GM12878 (cell line): ENCODE results near the gene ZKSCAN2. TPM values are rescaled to one million over a fixed set of nuclear protein-coding genes. Genes with fewer than 3 reads are reported as not detected.

Experiments used
- ATAC-seq: fragments of 200-7000 bp; cut with Tn5 transposase; 3 replicates; pipeline ENCODE4 v1.9.1; 2020; ENCODE audit warnings: mild to moderate bottlenecking, moderate library complexity
- BruUV-seq: library from RNA; stranded (reverse); fragments of 400-500 nt; replicated peaks from 2 replicates; lab custom pipeline; 2021; lab: Mats Ljungman, UMichigan
- CTCF ChIA-PET: fragments of 300-600 bp; sonication (Branson Sonifier 250); formaldehyde crosslinking; extraction: SDS; loops from one replicate; lab custom pipeline; 2021; ENCODE audit warnings: inconsistent platforms; lab: Yijun Ruan, JAX
- POLR2A ChIA-PET: fragments of 350-600 bp; formaldehyde crosslinking; extraction: SDS; loops from one replicate; lab custom pipeline; 2021; ENCODE audit warnings: inconsistent platforms; lab: Charles Lee
- RAD21 ChIA-PET: fragments of 300-600 bp; sonication (Branson Sonifier 250); formaldehyde crosslinking; loops from one replicate; lab custom pipeline; 2023; ENCODE audit warnings: antibody characterized with exemption; ENCODE audit not compliant: unreplicated experiment; lab: Charles Lee
- SMC1A ChIA-PET: fragments of 300-600 bp; sonication (Branson Sonifier 250); formaldehyde crosslinking; loops from one replicate; lab custom pipeline; 2023; ENCODE audit not compliant: unreplicated experiment, uncharacterized antibody; lab: Charles Lee
- DNase-seq: peaks from one replicate; pipeline ENCODE4 v3.0.0-alpha.2; 2011; ENCODE audit warnings: low read depth, low spot score
- FAIRE-seq: peaks from 3 replicates; lab custom pipeline; 2011; peaks lifted over from hg19 to GRCh38; lab: Jason Lieb, UNC
- H2AFZ ChIP-seq: 2 replicates; pipeline ENCODE4 v1.6.0; 2011; ENCODE audit warnings: low read depth, low read length, control low read depth; ENCODE audit not compliant: control insufficient read depth
- H3K27ac ChIP-seq: 2 replicates; pipeline ENCODE4 v1.5.1; 2011; ENCODE audit warnings: control low read depth; ENCODE audit not compliant: control insufficient read depth, insufficient read depth
- H3K27me3 ChIP-seq, 2 experiments: replicated peaks in 1 of 2; 2 replicates each; pipeline versions ENCODE4 v1.6.0 to v1.6.1; 2011; ENCODE audit warnings: low read length in 1 of 2; ENCODE audit not compliant: control insufficient read depth in 2 of 2, insufficient read depth in 2 of 2
- H3K36me3 ChIP-seq, 2 experiments: 2 replicates each; pipeline ENCODE4 v1.5.1; 2011; ENCODE audit warnings: low read length in 1 of 2; ENCODE audit not compliant: control insufficient read depth in 2 of 2, insufficient read depth in 2 of 2
- H3K4me1 ChIP-seq: 2 replicates; pipeline ENCODE4 v1.6.1; 2011; ENCODE audit warnings: mild to moderate bottlenecking, low read length, moderate library complexity, mixed read lengths; ENCODE audit not compliant: control insufficient read depth, insufficient read depth
- H3K4me2 ChIP-seq: 2 replicates; pipeline ENCODE4 v1.6.0; 2011; ENCODE audit warnings: control low read depth; ENCODE audit not compliant: control insufficient read depth, insufficient read depth
- H3K4me3 ChIP-seq: fragments of 200-600 bp; sonication (generic); 2 replicates; pipeline ENCODE4 v1.5.1; 2016
- H3K79me2 ChIP-seq: 2 replicates; pipeline ENCODE4 v1.6.0; 2011; ENCODE audit warnings: low read length; ENCODE audit not compliant: control insufficient read depth, insufficient read depth
- H3K9ac ChIP-seq: 2 replicates; pipeline ENCODE4 v1.8.0; 2011; ENCODE audit warnings: low read length, control low read depth, mixed read lengths; ENCODE audit not compliant: control insufficient read depth, insufficient read depth
- H3K9me3 ChIP-seq: replicated peaks from 3 replicates; pipeline ENCODE4 v1.5.1; 2011; ENCODE audit warnings: mild to moderate bottlenecking, low read length; ENCODE audit not compliant: control insufficient read depth, insufficient read depth
- H4K20me1 ChIP-seq: 2 replicates; pipeline ENCODE4 v1.6.0; 2011; ENCODE audit not compliant: control insufficient read depth, insufficient read depth
- MYB ChIP-seq: fragments of 150-350 bp; IDR thresholded peaks from 2 replicates; pipeline ENCODE4 v1.6.1; 2014; ENCODE audit warnings: mild to moderate bottlenecking, low read depth, low read length, borderline replicate concordance
- ZNF24 ChIP-seq: fragments of 450-650 bp; IDR thresholded peaks from 2 replicates; pipeline ENCODE4 v1.6.1; 2017; ENCODE audit warnings: antibody characterized with exemption, mild to moderate bottlenecking
- WGBS: methylation state at CpG from one replicate; pipeline ENCODE4 v1.1.6; 2016; ENCODE audit warnings: low lambda C conversion rate; ENCODE audit not compliant: insufficient replicate concordance, insufficient coverage; ENCODE audit errors: missing lambda C conversion rate; 5-methylcytosine and 5-hydroxymethylcytosine counted together
- in situ Hi-C: fragments of 300-500 bp; cut with MboI; formaldehyde crosslinking; loops from 9 replicates; pipeline ENCODE4 v1.14.3; 2018; ENCODE audit warnings: mixed read lengths
- intact Hi-C: fragments of 100-400 bp; cut with micrococcal nuclease; formaldehyde crosslinking; loops from one replicate; pipeline ENCODE4 v1.14.2; 2022; ENCODE audit not compliant: unreplicated experiment
- polyA plus RNA-seq, 11 experiments: library from polyadenylated mRNA; depleted of rRNA in 4 of 11; unstranded in 6 of 11; stranded (reverse) in 5 of 11; fragments of >200 nt; fragmentation: Nextera tagmentation in 4 of 11; fragmentation: Illumina TruSeq in 1 of 11; extraction: Ambion mirVana in 4 of 11; extraction: Trizol in 1 of 11; gene quantifications; 1 replicate in 1 of 11; 2 replicates in 10 of 11; pipeline versions ENCODE4 v1.2.1 to v1.2.3, GENCODE V29; 2011 to 2016; ENCODE audit warnings: inconsistent platforms in 2 of 11, missing spikeins in 2 of 11, low read depth in 1 of 11
- total RNA-seq, 4 experiments: library from RNA; depleted of rRNA in 3 of 4; stranded (reverse); fragments of >200 nt in 3 of 4; fragmentation: Illumina TruSeq in 1 of 4; extraction: Trizol in 1 of 4; gene quantifications; 2 replicates each; pipeline versions ENCODE4 v1.2.1 to v1.2.3, GENCODE V29; 2013 to 2021
- TF ChIP-seq, protein P1 (sequence below): IDR thresholded peaks from 2 replicates; pipeline ENCODE4 v1.6.1; 2012; ENCODE audit warnings: improper control_type of control experiment, low read depth, low read length; ENCODE audit not compliant: insufficient replicate concordance

ZKSCAN2 gene
- total and polyA plus RNA-seq, 10 of the 15 experiments (the other 5 are each of a cell fraction or from before 2014, with no cell fraction given): 0.75 to 6.6 (median 2.9) TPM

DNA sequence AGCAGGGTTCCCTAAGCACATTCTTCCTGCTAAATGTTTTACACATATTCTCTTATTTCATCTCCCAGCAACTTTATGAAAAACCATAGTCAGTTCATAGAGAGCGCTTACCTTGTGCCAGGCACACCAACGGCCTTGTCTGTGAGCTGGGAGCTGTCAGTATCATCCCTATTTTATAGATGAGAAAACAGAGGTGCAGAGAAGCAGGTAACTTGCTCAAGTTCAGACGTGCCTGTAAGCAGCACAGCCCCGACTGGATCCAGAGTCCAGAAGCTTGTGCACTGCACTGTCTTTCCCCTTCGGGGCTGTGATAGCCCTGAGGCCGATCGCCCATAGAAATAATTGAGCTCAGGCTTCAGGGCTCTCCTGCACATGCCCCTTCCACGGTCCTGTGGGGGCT lies 34.7 kb downstream of the ZKSCAN2 start (continued):
- TF ChIP-seq, protein P1, sequence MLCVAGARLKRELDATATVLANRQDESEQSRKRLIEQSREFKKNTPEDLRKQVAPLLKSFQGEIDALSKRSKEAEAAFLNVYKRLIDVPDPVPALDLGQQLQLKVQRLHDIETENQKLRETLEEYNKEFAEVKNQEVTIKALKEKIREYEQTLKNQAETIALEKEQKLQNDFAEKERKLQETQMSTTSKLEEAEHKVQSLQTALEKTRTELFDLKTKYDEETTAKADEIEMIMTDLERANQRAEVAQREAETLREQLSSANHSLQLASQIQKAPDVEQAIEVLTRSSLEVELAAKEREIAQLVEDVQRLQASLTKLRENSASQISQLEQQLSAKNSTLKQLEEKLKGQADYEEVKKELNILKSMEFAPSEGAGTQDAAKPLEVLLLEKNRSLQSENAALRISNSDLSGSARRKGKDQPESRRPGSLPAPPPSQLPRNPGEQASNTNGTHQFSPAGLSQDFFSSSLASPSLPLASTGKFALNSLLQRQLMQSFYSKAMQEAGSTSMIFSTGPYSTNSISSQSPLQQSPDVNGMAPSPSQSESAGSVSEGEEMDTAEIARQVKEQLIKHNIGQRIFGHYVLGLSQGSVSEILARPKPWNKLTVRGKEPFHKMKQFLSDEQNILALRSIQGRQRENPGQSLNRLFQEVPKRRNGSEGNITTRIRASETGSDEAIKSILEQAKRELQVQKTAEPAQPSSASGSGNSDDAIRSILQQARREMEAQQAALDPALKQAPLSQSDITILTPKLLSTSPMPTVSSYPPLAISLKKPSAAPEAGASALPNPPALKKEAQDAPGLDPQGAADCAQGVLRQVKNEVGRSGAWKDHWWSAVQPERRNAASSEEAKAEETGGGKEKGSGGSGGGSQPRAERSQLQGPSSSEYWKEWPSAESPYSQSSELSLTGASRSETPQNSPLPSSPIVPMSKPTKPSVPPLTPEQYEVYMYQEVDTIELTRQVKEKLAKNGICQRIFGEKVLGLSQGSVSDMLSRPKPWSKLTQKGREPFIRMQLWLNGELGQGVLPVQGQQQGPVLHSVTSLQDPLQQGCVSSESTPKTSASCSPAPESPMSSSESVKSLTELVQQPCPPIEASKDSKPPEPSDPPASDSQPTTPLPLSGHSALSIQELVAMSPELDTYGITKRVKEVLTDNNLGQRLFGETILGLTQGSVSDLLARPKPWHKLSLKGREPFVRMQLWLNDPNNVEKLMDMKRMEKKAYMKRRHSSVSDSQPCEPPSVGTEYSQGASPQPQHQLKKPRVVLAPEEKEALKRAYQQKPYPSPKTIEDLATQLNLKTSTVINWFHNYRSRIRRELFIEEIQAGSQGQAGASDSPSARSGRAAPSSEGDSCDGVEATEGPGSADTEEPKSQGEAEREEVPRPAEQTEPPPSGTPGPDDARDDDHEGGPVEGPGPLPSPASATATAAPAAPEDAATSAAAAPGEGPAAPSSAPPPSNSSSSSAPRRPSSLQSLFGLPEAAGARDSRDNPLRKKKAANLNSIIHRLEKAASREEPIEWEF: no peak

DNA sequence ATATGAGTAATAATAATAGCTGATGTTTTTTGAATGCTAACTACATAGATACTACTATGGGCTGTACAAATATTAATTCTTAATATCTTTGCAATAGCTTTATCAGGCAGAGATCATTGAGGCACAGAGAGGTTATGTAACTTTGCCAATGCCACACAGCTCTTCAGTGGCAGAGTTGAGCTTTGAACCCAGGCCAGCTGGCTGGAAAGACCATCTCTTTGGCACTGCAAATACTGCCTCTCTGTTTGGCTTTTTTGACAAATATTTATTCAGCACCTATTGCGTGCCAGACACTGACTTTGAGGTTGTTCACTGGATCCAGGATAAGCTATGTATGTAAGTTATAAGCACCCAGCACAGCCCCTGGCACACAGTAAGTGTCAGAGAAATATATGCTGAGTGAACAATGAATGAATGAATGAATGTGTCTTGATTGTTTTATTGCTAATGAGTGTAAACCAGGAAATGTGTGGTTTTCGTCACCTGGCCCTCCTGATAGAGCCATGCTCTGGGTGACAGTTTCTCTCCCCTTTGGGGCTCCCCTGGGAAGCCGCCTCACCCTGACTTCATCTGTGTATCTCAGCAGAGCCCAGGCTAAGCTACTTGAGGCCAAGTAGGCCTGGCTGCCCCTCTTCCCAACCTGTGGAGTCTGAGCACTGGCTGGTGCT lies 38.4 kb downstream of the ZKSCAN2 start:
- Histone ChIP-seq H3K4me1 (no peaks in the 10 kb centered on the region), H3K27ac (no peak overlapping the region), H3K79me2 (no peaks in the 10 kb centered on the region), H3K36me3 (no peaks in the 10 kb centered on the region)
- RAD21 ChIA-PET: no interaction called here
- no TSS peak for BruUV-seq
- in situ Hi-C loops: no loop called here
- TF ChIP-seq ZNF24: peak; percentile 74
- TF ChIP-seq MYB: no peak
- TF ChIP-seq, all 136 proteins: peak for 1
- peaks cover 0 to 1% of the 10 kb centered on the region in 2 experiments; a peak in 1 of 4 replicates for H3K27me3 ChIP-seq
- no peak for ATAC-seq
- no peak overlapping the region for H3K9ac ChIP-seq
- ChIA-PET SMC1A (interaction anchor here (0.9 to 1.1 kb wide), 2 partner anchors 11 to 163 kb away, joined by 3 read pairs; no protein-coding TSS in a partner anchor), CTCF (interaction anchor here (0.9 to 3.6 kb wide), 5 partner anchors 10 to 163 kb away, joined by 3 to 16 read pairs (median 3); no protein-coding TSS in a partner anchor), POLR2A (no interaction called here)
- WGBS: 58% methylated on average over 3 of the region's 3 CpGs
- intact Hi-C loops: no loop called here
- DNase-seq: no peak
- no peak overlapping the region for H2AFZ ChIP-seq
- no peak overlapping the region for H3K4me2 ChIP-seq
- H3K4me3 ChIP-seq: no peak overlapping the region
- FAIRE-seq: no peak
- H4K20me1 ChIP-seq: no peaks in the 10 kb centered on the region
- no peaks in the 10 kb centered on the region for H3K9me3 ChIP-seq
